B cell (primary cell): ENCODE measurements around the gene HLA-DOB. TPM values are rescaled to one million over a fixed set of nuclear protein-coding genes. Genes with fewer than 3 reads are reported as not detected.

ENCODE experiments used
- ATAC-seq: fragments of 200-7000 bp; cut with Tn5 transposase; one replicate; pipeline ENCODE4 v1.10.0; 2021; ENCODE audit warnings: low read depth, mild to moderate bottlenecking, moderate number of reproducible peaks, moderate library complexity
- CTCF ChIA-PET: fragments of 350-600 bp; sonication (Branson Sonifier 250); formaldehyde crosslinking; loops from one replicate; lab custom pipeline; 2021; ENCODE audit warnings: antibody characterized with exemption, inconsistent platforms; lab: Charles Lee
- POLR2A ChIA-PET: fragments of 350-600 bp; sonication (Branson Sonifier 250); formaldehyde crosslinking; loops from one replicate; lab custom pipeline; 2021; ENCODE audit warnings: antibody characterized with exemption; lab: Charles Lee
- DNase-seq: peaks from one replicate; pipeline ENCODE4 v3.0.0; 2013
- H2AFZ ChIP-seq: 2 replicates; pipeline ENCODE4 v1.6.1; 2012; ENCODE audit warnings: mild to moderate bottlenecking, low read depth, low read length; ENCODE audit not compliant: insufficient read depth, poor library complexity, severe bottlenecking
- H3K27ac ChIP-seq, 2 donors: 1 replicate in 1 of 2; 2 replicates in 1 of 2; pipeline ENCODE4 v1.5.1; 2012 to 2013; ENCODE audit warnings: low read length in 2 of 2, mild to moderate bottlenecking in 2 of 2, moderate library complexity in 1 of 2
- H3K27me3 ChIP-seq, 4 experiments: fragments of 200-600 bp in 1 of 4; sonication (generic) in 1 of 4; replicated peaks in 1 of 4; 1 replicate in 2 of 4; 2 replicates in 2 of 4; pipeline versions ENCODE4 v1.6.1 to v1.7.0; 2013 to 2016; ENCODE audit warnings: low read length in 3 of 4, mild to moderate bottlenecking in 2 of 4, mixed read lengths in 1 of 4, moderate library complexity in 1 of 4; ENCODE audit not compliant: insufficient read depth in 4 of 4, control insufficient read depth in 3 of 4; ENCODE audit errors: control extremely low read depth in 1 of 4
- H3K36me3 ChIP-seq, 2 experiments: replicated peaks in 1 of 2; 1 replicate in 1 of 2; 2 replicates in 1 of 2; pipeline versions ENCODE4 v1.6.1 to v1.7.1; 2013; ENCODE audit warnings: low read length in 1 of 2; ENCODE audit not compliant: insufficient read depth in 2 of 2, control insufficient read depth in 1 of 2; ENCODE audit errors: control extremely low read depth in 1 of 2, extremely low read depth in 1 of 2
- H3K4me1 ChIP-seq, 2 donors: fragments of 200-600 bp in 1 of 2; sonication (generic) in 1 of 2; 1 replicate in 1 of 2; 2 replicates in 1 of 2; pipeline versions ENCODE4 v1.5.1 to v1.6.1; 2013 to 2017; ENCODE audit warnings: low read length in 2 of 2; ENCODE audit not compliant: control insufficient read depth in 2 of 2, insufficient read depth in 2 of 2
- H3K4me2 ChIP-seq: replicated peaks from 2 replicates; pipeline ENCODE3; 2012; ENCODE audit warnings: mild to moderate bottlenecking, low read depth, low read length; ENCODE audit not compliant: poor library complexity, severe bottlenecking
- H3K4me3 ChIP-seq, 5 experiments: fragments of 200-600 bp in 1 of 5; sonication (generic) in 1 of 5; 1 replicate in 3 of 5; 2 replicates in 2 of 5; pipeline versions ENCODE4 v1.5.1 to v1.7.0; 2011 to 2016; ENCODE audit warnings: low read length in 4 of 5, mild to moderate bottlenecking in 4 of 5, low read depth in 2 of 5, control low read depth in 1 of 5, moderate library complexity in 1 of 5; ENCODE audit not compliant: insufficient read depth in 1 of 5; ENCODE audit errors: control extremely low read depth in 1 of 5, extremely low read depth in 1 of 5
- H3K79me2 ChIP-seq: fragments of 200-600 bp; sonication (generic); one replicate; pipeline ENCODE4 v1.6.0; 2016; ENCODE audit warnings: low read length; ENCODE audit not compliant: control insufficient read depth, insufficient read depth
- H3K9ac ChIP-seq: fragments of 200-600 bp; sonication (generic); 2 replicates; pipeline ENCODE4 v1.6.1; 2017; ENCODE audit warnings: mild to moderate bottlenecking, low read length, moderate library complexity
- H3K9me3 ChIP-seq, 3 donors: one replicate each; pipeline versions ENCODE4 v1.6.1 to v1.7.1; 2013; ENCODE audit warnings: low read length in 2 of 3; ENCODE audit not compliant: control insufficient read depth in 2 of 3, insufficient read depth in 1 of 3; ENCODE audit errors: control extremely low read depth in 1 of 3
- H4K20me1 ChIP-seq: 2 replicates; pipeline ENCODE4 v1.6.0; 2012; ENCODE audit warnings: mild to moderate bottlenecking, low read length; ENCODE audit not compliant: insufficient read depth, control insufficient read depth, poor library complexity, severe bottlenecking
- H3K27ac Mint-ChIP-seq: one replicate; pipeline ENCODE4 v1.8.0; 2021; ENCODE audit warnings: mixed read lengths
- H3K27me3 Mint-ChIP-seq: one replicate; pipeline ENCODE4 v1.8.0; 2021; ENCODE audit warnings: mixed read lengths
- H3K4me1 Mint-ChIP-seq: one replicate; pipeline ENCODE4 v1.8.0; 2021; ENCODE audit warnings: mixed read lengths
- H3K4me3 Mint-ChIP-seq: one replicate; pipeline ENCODE4 v1.8.0; 2021; ENCODE audit warnings: mixed read lengths
- H3K9me3 Mint-ChIP-seq: one replicate; pipeline ENCODE4 v1.8.0; 2022; ENCODE audit warnings: mixed read lengths; ENCODE audit not compliant: insufficient read depth
- EZH2 ChIP-seq: IDR thresholded peaks from 2 replicates; pipeline ENCODE4 v1.6.1; 2012; ENCODE audit warnings: borderline replicate concordance, low read depth, mild to moderate bottlenecking, moderate library complexity, low read length; ENCODE audit not compliant: insufficient read depth, poor library complexity, severe bottlenecking
- WGBS: methylation state at CpG from one replicate; pipeline ENCODE4 v1.1.5; 2013; ENCODE audit warnings: missing lambda C conversion rate; ENCODE audit not compliant: insufficient coverage; 5-methylcytosine and 5-hydroxymethylcytosine counted together
- intact Hi-C: fragments of 100-400 bp; cut with micrococcal nuclease; formaldehyde crosslinking; loops from one replicate; pipeline ENCODE4 v1.10.0; 2022
- polyA plus RNA-seq: library from polyadenylated mRNA; depleted of rRNA; stranded (reverse); fragments of >200 nt; gene quantifications from 2 replicates; pipeline ENCODE4 v1.2.3, GENCODE V29; 2012
- total RNA-seq, 2 donors: library from RNA; stranded (reverse); fragments of 120-200 nt in 1 of 2; gene quantifications; 1 replicate in 1 of 2; 2 replicates in 1 of 2; pipeline versions ENCODE4 v1.2.3 to v1.2.4, GENCODE V29; 2013 to 2022
- TF ChIP-seq, protein P1 (sequence below): fragments of 200-600 bp; IDR thresholded peaks from one replicate; pipeline ENCODE4 v1.8.0; 2022; ENCODE audit warnings: antibody characterized with exemption, mild to moderate bottlenecking

The HLA-DOB gene
- total and polyA plus RNA-seq, 2 donors (not counting 1 experiment from before 2014, with no cell fraction given): 109 to 231 TPM

GRCh38 chr6:32852018-32852843 lies 35.4 kb upstream of the HLA-DOB start:
- peaks cover 64 to 68% of the 10 kb centered on the region in 2 donors for H3K4me1 ChIP-seq
- ATAC-seq (no peak), DNase-seq (no peak)
- ChIA-PET CTCF (interaction anchor here (1.3 to 8.1 kb wide), 8 partner anchors 9 to 439 kb away, joined by 4 to 359 read pairs (median 20); partner anchors contain the start of genes HLA-DPA1, PSMB8 and TAP2), POLR2A (interaction anchor here (0.6 to 6.4 kb wide), 9 partner anchors 11 to 418 kb away, joined by 3 to 282 read pairs (median 11); partner anchors contain the start of genes BRD2, HLA-DMA, PSMB8 and TAP2)
- peaks cover 16% of the 10 kb centered on the region for H4K20me1 ChIP-seq
- peak overlapping the region; percentile 98 to 99 for H3K27ac ChIP-seq
- H3K27me3 ChIP-seq: no peaks in the 10 kb centered on the region
- no peaks in the 10 kb centered on the region for H3K9me3 ChIP-seq
- Mint-ChIP-seq H3K27me3 (no peaks in the 10 kb centered on the region), H3K27ac (peak overlapping the region; percentile 100), H3K9me3 (no peaks in the 10 kb centered on the region), H3K4me3 (peak overlapping the region; percentile 99), H3K4me1 (peaks cover 77% of the 10 kb centered on the region)
- peaks cover 100% of the 10 kb centered on the region for H3K79me2 ChIP-seq
- 50% methylated on average over 16 of the region's 23 CpGs for WGBS
- H3K36me3 ChIP-seq: peaks cover 21 to 63% of the 10 kb centered on the region in 2 experiments
- peak overlapping the region; percentile 91 to 98 (median 94) for H3K4me3 ChIP-seq
- H3K9ac ChIP-seq: peak overlapping the region; percentile 99
- H3K4me2 ChIP-seq: peak overlapping the region; percentile 82
- intact Hi-C loops: no loop called here
- no peak for TF ChIP-seq EZH2
- TF ChIP-seq, protein P1, sequence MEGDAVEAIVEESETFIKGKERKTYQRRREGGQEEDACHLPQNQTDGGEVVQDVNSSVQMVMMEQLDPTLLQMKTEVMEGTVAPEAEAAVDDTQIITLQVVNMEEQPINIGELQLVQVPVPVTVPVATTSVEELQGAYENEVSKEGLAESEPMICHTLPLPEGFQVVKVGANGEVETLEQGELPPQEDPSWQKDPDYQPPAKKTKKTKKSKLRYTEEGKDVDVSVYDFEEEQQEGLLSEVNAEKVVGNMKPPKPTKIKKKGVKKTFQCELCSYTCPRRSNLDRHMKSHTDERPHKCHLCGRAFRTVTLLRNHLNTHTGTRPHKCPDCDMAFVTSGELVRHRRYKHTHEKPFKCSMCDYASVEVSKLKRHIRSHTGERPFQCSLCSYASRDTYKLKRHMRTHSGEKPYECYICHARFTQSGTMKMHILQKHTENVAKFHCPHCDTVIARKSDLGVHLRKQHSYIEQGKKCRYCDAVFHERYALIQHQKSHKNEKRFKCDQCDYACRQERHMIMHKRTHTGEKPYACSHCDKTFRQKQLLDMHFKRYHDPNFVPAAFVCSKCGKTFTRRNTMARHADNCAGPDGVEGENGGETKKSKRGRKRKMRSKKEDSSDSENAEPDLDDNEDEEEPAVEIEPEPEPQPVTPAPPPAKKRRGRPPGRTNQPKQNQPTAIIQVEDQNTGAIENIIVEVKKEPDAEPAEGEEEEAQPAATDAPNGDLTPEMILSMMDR: no peak
- H2AFZ ChIP-seq: peak overlapping the region; percentile 86
